B cell (primary cell): Measurements from ENCODE around the gene FADS6.

Source experiments
- EZH2 ChIP-seq: IDR thresholded peaks from 2 replicates; pipeline ENCODE4 v1.6.1; 2012; ENCODE audit warnings: borderline replicate concordance, low read depth, mild to moderate bottlenecking, moderate library complexity, low read length; ENCODE audit not compliant: insufficient read depth, poor library complexity, severe bottlenecking
- TF ChIP-seq, protein P1 (sequence below): fragments of 200-600 bp; IDR thresholded peaks from one replicate; pipeline ENCODE4 v1.8.0; 2022; ENCODE audit warnings: antibody characterized with exemption, mild to moderate bottlenecking

DNA sequence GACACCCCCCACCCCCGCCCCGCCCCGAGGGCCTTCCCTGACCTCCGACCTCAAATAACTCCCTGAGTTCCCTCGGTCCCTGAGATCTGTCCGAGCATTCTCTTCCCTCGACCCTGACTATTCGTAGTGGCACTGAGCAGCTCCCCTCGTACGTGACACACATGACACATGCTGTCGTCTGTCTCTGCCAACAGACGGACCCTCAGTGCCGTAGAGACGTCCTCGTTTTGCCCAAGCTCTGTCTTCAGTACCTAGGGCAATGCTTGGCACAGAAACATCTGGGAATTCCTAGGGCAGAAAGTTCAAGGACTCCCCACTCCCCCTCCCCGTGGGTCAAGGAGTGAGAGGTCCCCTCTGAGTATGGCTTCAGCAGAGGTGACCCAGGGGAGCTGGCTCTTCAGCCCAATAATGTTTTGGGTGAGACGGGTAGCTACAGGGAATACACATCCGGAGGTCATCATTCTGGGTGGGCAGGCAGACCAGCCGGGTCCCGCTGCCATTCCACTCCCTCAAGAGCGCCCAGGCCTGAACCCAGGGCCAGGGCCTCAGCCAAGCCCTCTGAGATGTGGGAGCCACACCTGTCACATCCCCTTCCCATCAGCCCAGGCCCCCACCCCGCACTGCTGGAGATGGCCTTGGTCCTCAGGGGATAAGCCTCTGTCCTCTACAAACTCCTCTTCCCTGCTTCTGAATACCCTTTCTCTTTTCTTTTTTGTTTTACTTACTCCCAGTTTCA lies 671 bp upstream of the FADS6 start:
- TF ChIP-seq, protein P1, sequence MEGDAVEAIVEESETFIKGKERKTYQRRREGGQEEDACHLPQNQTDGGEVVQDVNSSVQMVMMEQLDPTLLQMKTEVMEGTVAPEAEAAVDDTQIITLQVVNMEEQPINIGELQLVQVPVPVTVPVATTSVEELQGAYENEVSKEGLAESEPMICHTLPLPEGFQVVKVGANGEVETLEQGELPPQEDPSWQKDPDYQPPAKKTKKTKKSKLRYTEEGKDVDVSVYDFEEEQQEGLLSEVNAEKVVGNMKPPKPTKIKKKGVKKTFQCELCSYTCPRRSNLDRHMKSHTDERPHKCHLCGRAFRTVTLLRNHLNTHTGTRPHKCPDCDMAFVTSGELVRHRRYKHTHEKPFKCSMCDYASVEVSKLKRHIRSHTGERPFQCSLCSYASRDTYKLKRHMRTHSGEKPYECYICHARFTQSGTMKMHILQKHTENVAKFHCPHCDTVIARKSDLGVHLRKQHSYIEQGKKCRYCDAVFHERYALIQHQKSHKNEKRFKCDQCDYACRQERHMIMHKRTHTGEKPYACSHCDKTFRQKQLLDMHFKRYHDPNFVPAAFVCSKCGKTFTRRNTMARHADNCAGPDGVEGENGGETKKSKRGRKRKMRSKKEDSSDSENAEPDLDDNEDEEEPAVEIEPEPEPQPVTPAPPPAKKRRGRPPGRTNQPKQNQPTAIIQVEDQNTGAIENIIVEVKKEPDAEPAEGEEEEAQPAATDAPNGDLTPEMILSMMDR: no peak
- TF ChIP-seq EZH2: no peak
